Measurements from ENCODE around the gene CELF1.

CELF1 gene

GRCh38 chr11:47508240-47508957 lies 44.5 kb downstream of the CELF1 start:
- Histone ChIP-seq H3K27ac (peak overlapping the region; percentile 67), H3K4me1 (ENCODE audit: control insufficient read depth in 1 of 2, insufficient read depth in 1 of 2, low read depth in 1 of 2, low read length in 1 of 2) (peaks cover 51 to 61% of the 10 kb centered on the region in 2 experiments)
- TF ChIP-seq, protein P1, sequence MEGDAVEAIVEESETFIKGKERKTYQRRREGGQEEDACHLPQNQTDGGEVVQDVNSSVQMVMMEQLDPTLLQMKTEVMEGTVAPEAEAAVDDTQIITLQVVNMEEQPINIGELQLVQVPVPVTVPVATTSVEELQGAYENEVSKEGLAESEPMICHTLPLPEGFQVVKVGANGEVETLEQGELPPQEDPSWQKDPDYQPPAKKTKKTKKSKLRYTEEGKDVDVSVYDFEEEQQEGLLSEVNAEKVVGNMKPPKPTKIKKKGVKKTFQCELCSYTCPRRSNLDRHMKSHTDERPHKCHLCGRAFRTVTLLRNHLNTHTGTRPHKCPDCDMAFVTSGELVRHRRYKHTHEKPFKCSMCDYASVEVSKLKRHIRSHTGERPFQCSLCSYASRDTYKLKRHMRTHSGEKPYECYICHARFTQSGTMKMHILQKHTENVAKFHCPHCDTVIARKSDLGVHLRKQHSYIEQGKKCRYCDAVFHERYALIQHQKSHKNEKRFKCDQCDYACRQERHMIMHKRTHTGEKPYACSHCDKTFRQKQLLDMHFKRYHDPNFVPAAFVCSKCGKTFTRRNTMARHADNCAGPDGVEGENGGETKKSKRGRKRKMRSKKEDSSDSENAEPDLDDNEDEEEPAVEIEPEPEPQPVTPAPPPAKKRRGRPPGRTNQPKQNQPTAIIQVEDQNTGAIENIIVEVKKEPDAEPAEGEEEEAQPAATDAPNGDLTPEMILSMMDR (IDR thresholded peaks at IDR 0.05): no peak

DNA sequence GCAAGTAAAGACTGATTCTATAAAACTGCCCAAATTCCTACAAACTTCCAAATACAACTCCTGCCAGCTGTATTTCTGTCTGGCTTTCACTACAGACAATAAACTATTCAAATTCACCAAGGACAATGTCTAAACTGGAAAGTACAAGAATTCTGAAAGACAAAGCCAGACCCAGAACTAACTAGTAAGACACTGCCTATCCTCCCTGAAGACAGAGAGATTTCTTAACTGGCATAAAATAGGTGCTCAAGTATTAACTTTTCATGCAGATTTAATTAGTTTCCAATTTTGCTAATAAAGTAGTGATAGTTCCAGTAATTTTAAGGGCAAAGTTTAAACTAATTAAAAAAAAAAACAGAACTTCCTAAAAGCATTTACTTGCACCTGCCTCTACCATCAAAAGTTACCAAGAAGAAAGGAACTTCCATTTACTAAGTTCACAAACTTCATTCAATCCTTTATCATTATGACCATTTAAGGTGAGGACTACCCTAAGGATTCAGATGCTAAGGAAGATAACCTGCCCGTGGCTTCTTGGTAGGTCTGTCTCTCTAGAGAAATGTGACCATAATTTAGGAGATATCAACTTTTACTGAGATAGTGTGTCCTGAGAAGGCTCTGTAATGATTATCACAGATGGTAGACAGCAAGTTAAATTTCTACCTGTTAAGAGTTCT lies 45.2 kb downstream of the CELF1 start:
- no peaks in the 10 kb centered on the region for H3K9me3 ChIP-seq
- TF ChIP-seq, protein P1 (IDR thresholded peaks at IDR 0.05): no peak
- H3K4me3 ChIP-seq (ENCODE audit: low read depth in 1 of 2, low read length in 1 of 2): no peak overlapping the region
- peak overlapping the region; percentile 67 for H3K27ac ChIP-seq
- H3K4me1 ChIP-seq (ENCODE audit: control insufficient read depth in 1 of 2, insufficient read depth in 1 of 2, low read depth in 1 of 2, low read length in 1 of 2): peaks cover 44 to 54% of the 10 kb centered on the region in 2 experiments
- no peaks in the 10 kb centered on the region for H3K36me3 ChIP-seq
- no peaks in the 10 kb centered on the region for H3K27me3 ChIP-seq

More at GRCh38 chr11:47508240-47508957, 44.5 kb downstream of the CELF1 start:
- H3K36me3 ChIP-seq: no peaks in the 10 kb centered on the region
- no peaks in the 10 kb centered on the region for H3K27me3 ChIP-seq
- H3K4me3 ChIP-seq (ENCODE audit: low read depth in 1 of 2, low read length in 1 of 2): no peak overlapping the region
- no peaks in the 10 kb centered on the region for H3K9me3 ChIP-seq

DNA sequence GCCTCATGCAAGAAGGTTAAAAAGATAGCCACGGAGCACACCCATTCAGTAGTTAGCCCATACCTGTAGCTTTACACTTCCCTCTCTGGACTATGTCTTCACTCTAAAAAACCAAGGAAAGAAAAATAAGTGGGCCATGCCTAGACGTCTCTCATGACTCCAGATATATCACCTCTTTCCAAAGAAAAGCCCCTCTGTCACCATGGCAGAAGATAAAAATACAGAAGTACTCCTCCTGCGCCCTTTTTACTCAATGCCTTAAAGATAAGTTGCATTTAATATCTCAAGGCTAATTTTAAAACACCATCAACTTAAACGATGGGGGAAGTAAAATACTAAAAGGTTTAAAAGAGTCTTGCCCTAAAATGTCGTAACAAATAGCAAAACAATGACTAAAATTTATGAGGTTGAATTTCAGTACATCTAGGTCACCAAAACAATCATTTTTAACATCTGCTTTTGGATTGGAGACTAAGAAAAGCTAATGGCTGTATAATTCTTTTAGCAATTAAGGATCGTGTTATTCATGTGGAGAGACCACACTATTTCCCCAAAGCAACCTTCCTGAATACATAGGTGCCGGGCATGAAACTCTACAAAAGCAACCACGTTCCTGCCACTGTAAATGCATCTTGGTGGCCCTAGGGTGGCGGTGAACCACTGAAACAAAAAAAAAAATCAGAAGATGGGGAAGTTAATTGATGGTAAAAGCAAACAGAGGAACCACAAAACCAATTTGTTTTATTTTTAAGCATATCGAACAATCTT lies 46.0 kb downstream of the CELF1 start:
- H3K4me1 ChIP-seq (ENCODE audit: control insufficient read depth in 1 of 2, insufficient read depth in 1 of 2, low read depth in 1 of 2, low read length in 1 of 2): peaks cover 40 to 47% of the 10 kb centered on the region in 2 experiments

GRCh38 chr11:47506373-47506772 lies 46.6 kb downstream of the CELF1 start:
- Histone ChIP-seq H3K27me3 (no peaks in the 10 kb centered on the region), H3K4me3 (ENCODE audit: low read depth in 1 of 2, low read length in 1 of 2) (no peak overlapping the region), H3K4me1 (ENCODE audit: control insufficient read depth in 1 of 2, insufficient read depth in 1 of 2, low read depth in 1 of 2, low read length in 1 of 2) (peaks cover 34 to 41% of the 10 kb centered on the region in 2 experiments), H3K36me3 (no peaks in the 10 kb centered on the region), H3K9me3 (no peaks in the 10 kb centered on the region), H3K27ac (peak overlapping the region; percentile 67)
- TF ChIP-seq, protein P1 (IDR thresholded peaks at IDR 0.05): no peak

More for the DNA sequence above, 46.0 kb downstream of the CELF1 start:
- H3K36me3 ChIP-seq: no peaks in the 10 kb centered on the region
- H3K27ac ChIP-seq: peak overlapping the region; percentile 67
- H3K27me3 ChIP-seq: no peaks in the 10 kb centered on the region
- no peaks in the 10 kb centered on the region for H3K9me3 ChIP-seq
- no peak overlapping the region for H3K4me3 ChIP-seq (ENCODE audit: low read depth in 1 of 2, low read length in 1 of 2)
- TF ChIP-seq, protein P1 (IDR thresholded peaks at IDR 0.05): no peak

DNA sequence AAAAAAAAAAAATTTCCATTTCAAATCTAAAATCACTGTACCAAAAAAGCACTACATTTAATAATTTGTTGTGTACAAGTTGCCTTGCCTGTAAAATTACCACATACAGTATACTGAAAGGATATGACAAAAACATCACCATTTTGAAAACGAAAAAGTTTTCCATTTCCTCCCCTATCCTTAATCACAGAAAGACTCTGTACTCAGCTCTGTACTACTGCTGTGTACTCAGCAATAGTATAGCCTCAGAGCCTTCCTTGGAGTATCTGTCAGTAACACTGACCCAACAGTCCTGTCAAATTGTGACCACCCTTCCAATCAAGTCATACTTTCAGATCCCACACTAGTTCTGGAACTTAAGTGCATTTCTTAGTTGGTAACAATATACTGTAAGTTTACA lies 48.0 kb downstream of the CELF1 start:
- Histone ChIP-seq H3K9me3 (no peaks in the 10 kb centered on the region), H3K27ac (no peak overlapping the region), H3K4me1 (ENCODE audit: control insufficient read depth in 1 of 2, insufficient read depth in 1 of 2, low read depth in 1 of 2, low read length in 1 of 2) (peaks cover 29 to 37% of the 10 kb centered on the region in 2 experiments), H3K36me3 (no peaks in the 10 kb centered on the region), H3K4me3 (ENCODE audit: low read depth in 1 of 2, low read length in 1 of 2) (no peak overlapping the region), H3K27me3 (no peaks in the 10 kb centered on the region)
- TF ChIP-seq, protein P1 (IDR thresholded peaks at IDR 0.05): no peak
